ENCODE results near the gene PPP1R3F. TPM values are rescaled to one million over a fixed set of nuclear protein-coding genes. Genes with fewer than 3 reads are reported as not detected.
"Not testable (repeated sequence)": the region's sequence is repeated elsewhere in the genome, so short reads cannot be mapped to it uniquely, and the experiment has no call there.

PPP1R3F gene
- total RNA-seq, 1 experiment from 2014 or later: 7.3 TPM

GRCh38 chrX:49316085-49316484 is 46.5 kb downstream of the PPP1R3F start:
- H3K14ac ChIP-seq (ENCODE audit: insufficient read depth, low read length): no peak overlapping the region
- no peak overlapping the region for H3T11ph ChIP-seq (ENCODE audit: low read length)
- H4K20me1 ChIP-seq (ENCODE audit: control insufficient read depth, insufficient read depth, insufficient read length): no peaks in the 10 kb centered on the region
- no peak overlapping the region for H3K4me3 Mint-ChIP-seq
- TF ChIP-seq, protein P1, sequence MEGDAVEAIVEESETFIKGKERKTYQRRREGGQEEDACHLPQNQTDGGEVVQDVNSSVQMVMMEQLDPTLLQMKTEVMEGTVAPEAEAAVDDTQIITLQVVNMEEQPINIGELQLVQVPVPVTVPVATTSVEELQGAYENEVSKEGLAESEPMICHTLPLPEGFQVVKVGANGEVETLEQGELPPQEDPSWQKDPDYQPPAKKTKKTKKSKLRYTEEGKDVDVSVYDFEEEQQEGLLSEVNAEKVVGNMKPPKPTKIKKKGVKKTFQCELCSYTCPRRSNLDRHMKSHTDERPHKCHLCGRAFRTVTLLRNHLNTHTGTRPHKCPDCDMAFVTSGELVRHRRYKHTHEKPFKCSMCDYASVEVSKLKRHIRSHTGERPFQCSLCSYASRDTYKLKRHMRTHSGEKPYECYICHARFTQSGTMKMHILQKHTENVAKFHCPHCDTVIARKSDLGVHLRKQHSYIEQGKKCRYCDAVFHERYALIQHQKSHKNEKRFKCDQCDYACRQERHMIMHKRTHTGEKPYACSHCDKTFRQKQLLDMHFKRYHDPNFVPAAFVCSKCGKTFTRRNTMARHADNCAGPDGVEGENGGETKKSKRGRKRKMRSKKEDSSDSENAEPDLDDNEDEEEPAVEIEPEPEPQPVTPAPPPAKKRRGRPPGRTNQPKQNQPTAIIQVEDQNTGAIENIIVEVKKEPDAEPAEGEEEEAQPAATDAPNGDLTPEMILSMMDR (conservative IDR thresholded peaks at IDR 0.05): no peak
- H2BK12ac ChIP-seq (ENCODE audit: insufficient read length, low read depth, low read length): no peak overlapping the region
- no peak overlapping the region for H4K5ac ChIP-seq (ENCODE audit: insufficient read length, low read depth, low read length)
- H3K9ac ChIP-seq (ENCODE audit: extremely low read depth, insufficient read length, low read length): no peak overlapping the region
- H4K8ac ChIP-seq (replicated peaks; ENCODE audit: insufficient read length, low read depth, low read length): no peak overlapping the region
- no peak overlapping the region for H3K23ac ChIP-seq (ENCODE audit: insufficient read length, low read depth, low read length)
- no peaks in the 10 kb centered on the region; the same call in 1 of the 2 replicates for H3K4me1 ChIP-seq (ENCODE audit: insufficient read depth, low read length)
- H3K79me2 ChIP-seq (ENCODE audit: insufficient read depth, low read length): no peaks in the 10 kb centered on the region
- no peaks in the 10 kb centered on the region for H3K23me2 ChIP-seq (ENCODE audit: insufficient read length, low read depth, low read length, poor library complexity, severe bottlenecking)
- peaks cover 25% of the 10 kb centered on the region for H3K9me3 ChIP-seq (ENCODE audit: control insufficient read depth, low read depth, low read length)
- H3K4ac ChIP-seq (ENCODE audit: low read depth, low read length): no peak overlapping the region
- no peak overlapping the region for H4K91ac ChIP-seq (ENCODE audit: insufficient read length, low read depth, low read length)
- WGBS (ENCODE audit: extremely low coverage, insufficient read length, low lambda C conversion rate): no CpG with 5 or more reads among the region's 4 CpGs
- no peak overlapping the region for H3K27ac ChIP-seq (ENCODE audit: insufficient read length, low read depth, low read length)
- H2BK120ac ChIP-seq (ENCODE audit: low read depth, low read length, poor library complexity, severe bottlenecking): no peak overlapping the region
- peaks cover 6% of the 10 kb centered on the region for H3K27me3 Mint-ChIP-seq (ENCODE audit: low read depth)
- no peak overlapping the region for H3K27ac Mint-ChIP-seq
- H3K56ac ChIP-seq (ENCODE audit: insufficient read length, low read depth, low read length): no peak overlapping the region
- no peak overlapping the region for H3K18ac ChIP-seq (ENCODE audit: insufficient read length, low read depth, low read length)
- H3K4me2 ChIP-seq (ENCODE audit: insufficient read depth, insufficient read length, low read length): no peak overlapping the region
- H3K79me1 ChIP-seq (ENCODE audit: insufficient read depth, low read depth, low read length, poor library complexity, severe bottlenecking): no peaks in the 10 kb centered on the region
- H2BK5ac ChIP-seq (ENCODE audit: insufficient read length, low read length): no peak overlapping the region
- H3K4me1 Mint-ChIP-seq: peaks cover 3 to 14% of the 10 kb centered on the region in 2 experiments
- DNase-seq: no peak
- H3K36me3 Mint-ChIP-seq (ENCODE audit: insufficient read depth in 1 of 3, low read depth in 3 of 3): no peaks in the 10 kb centered on the region; a peak in 1 of 7 replicates
- H2AFZ ChIP-seq (ENCODE audit: low read length): no peak overlapping the region
- H2BK20ac ChIP-seq (ENCODE audit: low read depth, low read length, poor library complexity, severe bottlenecking): no peak overlapping the region
- H3K27me3 ChIP-seq (ENCODE audit: insufficient read depth, low read length): no peaks in the 10 kb centered on the region
- no peak overlapping the region for H2AK5ac ChIP-seq (ENCODE audit: insufficient read length, low read length)
- H2BK15ac ChIP-seq (ENCODE audit: low read depth, low read length): no peak overlapping the region
- peaks cover 38 to 44% of the 10 kb centered on the region in 2 experiments for H3K9me3 Mint-ChIP-seq

DNA sequence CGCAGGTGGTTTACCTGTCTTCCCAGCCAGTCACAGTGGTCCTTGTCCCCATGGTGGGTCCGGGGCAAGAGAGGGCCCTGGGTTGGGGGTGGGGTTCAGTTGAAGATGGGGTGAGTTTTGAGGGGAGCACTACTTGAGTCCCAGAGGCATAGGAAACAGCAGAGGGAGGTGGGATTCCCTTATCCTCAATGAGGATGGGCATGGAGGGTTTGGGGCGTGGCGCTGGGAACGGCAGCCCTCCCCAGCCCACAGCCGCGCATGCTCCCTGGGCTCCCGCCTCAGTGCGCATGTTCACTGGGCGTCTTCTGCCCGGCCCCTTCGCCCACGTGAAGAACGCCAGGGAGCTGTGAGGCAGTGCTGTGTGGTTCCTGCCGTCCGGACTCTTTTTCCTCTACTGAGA is 52.1 kb downstream of the PPP1R3F start, which contains the start of gene GAGE12J:
Gene GAGE12J (plus strand): TSS at position 301 of the 400 bp plus-strand sequence. CDS start 1,157 bp downstream, outside the sequence.
- H3K27me3 Mint-ChIP-seq (ENCODE audit: low read depth); H4K5ac ChIP-seq (ENCODE audit: insufficient read length, low read depth, low read length); H3K4me1 ChIP-seq (ENCODE audit: insufficient read depth, low read length); H3K9ac ChIP-seq (ENCODE audit: extremely low read depth, insufficient read length, low read length); H3T11ph ChIP-seq (ENCODE audit: low read length); H2BK15ac ChIP-seq (ENCODE audit: low read depth, low read length); H4K8ac ChIP-seq (replicated peaks; ENCODE audit: insufficient read length, low read depth, low read length); H3K9me3 ChIP-seq (ENCODE audit: control insufficient read depth, low read depth, low read length); H3K27ac ChIP-seq (ENCODE audit: insufficient read length, low read depth, low read length); H3K36me3 Mint-ChIP-seq (ENCODE audit: insufficient read depth in 1 of 3, low read depth in 3 of 3); H2BK5ac ChIP-seq (ENCODE audit: insufficient read length, low read length); H3K27ac Mint-ChIP-seq; H3K14ac ChIP-seq (ENCODE audit: insufficient read depth, low read length); H3K79me1 ChIP-seq (ENCODE audit: insufficient read depth, low read depth, low read length, poor library complexity, severe bottlenecking); H3K4ac ChIP-seq (ENCODE audit: low read depth, low read length); H2BK20ac ChIP-seq (ENCODE audit: low read depth, low read length, poor library complexity, severe bottlenecking); H3K23ac ChIP-seq (ENCODE audit: insufficient read length, low read depth, low read length); H3K4me1 Mint-ChIP-seq; H2AFZ ChIP-seq (ENCODE audit: low read length); H3K4me2 ChIP-seq (ENCODE audit: insufficient read depth, insufficient read length, low read length); H3K56ac ChIP-seq (ENCODE audit: insufficient read length, low read depth, low read length); H4K91ac ChIP-seq (ENCODE audit: insufficient read length, low read depth, low read length); H3K9me3 Mint-ChIP-seq; H3K23me2 ChIP-seq (ENCODE audit: insufficient read length, low read depth, low read length, poor library complexity, severe bottlenecking); DNase-seq; H4K20me1 ChIP-seq (ENCODE audit: control insufficient read depth, insufficient read depth, insufficient read length); H3K79me2 ChIP-seq (ENCODE audit: insufficient read depth, low read length); H2BK12ac ChIP-seq (ENCODE audit: insufficient read length, low read depth, low read length); H3K18ac ChIP-seq (ENCODE audit: insufficient read length, low read depth, low read length); H3K4me3 Mint-ChIP-seq; H2AK5ac ChIP-seq (ENCODE audit: insufficient read length, low read length); H3K27me3 ChIP-seq (ENCODE audit: insufficient read depth, low read length); H2BK120ac ChIP-seq (ENCODE audit: low read depth, low read length, poor library complexity, severe bottlenecking): not testable (repeated sequence)
- no CpG with 5 or more reads among the region's 16 CpGs for WGBS (ENCODE audit: extremely low coverage, insufficient read length, low lambda C conversion rate)

All from H9 (cell line).